HTR-8/SVneo (cell line): Measurements from ENCODE around the gene ITGB6.

Experiments
- DNase-seq: peaks from one replicate; pipeline ENCODE4 v3.0.0; 2011; ENCODE audit warnings: low spot score, mixed read lengths; ENCODE audit not compliant: insufficient read length
- FAIRE-seq: peaks from 2 replicates; lab custom pipeline; 2011; peaks lifted over from hg19 to GRCh38; lab: Jason Lieb, UNC

Gene ITGB6

GRCh38 chr2:160105366-160105765 is 94.7 kb downstream of the ITGB6 start:
- FAIRE-seq, result no peak
- DNase-seq, result no peak

DNA sequence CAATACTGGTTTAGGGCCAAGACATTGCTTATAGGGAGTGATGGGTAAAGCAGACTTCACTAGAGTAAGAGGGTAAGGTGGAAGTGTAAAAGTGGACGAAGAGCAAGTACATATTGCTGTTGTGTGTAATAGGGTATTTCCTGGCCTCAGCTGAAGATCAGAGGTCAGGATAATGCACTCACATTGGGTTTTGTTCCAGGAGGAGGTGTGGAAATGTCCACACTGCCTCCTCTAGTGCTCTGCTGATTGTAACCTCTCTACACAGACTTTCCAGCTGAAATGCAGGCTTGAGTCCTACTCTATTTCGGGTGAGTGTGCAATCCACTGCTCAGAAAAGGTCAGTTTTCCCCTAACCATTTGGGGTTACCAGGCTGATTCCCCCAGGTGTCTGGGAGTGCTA is 96.0 kb downstream of the ITGB6 start:
- DNase-seq, result no peak
- FAIRE-seq, result no peak

DNA sequence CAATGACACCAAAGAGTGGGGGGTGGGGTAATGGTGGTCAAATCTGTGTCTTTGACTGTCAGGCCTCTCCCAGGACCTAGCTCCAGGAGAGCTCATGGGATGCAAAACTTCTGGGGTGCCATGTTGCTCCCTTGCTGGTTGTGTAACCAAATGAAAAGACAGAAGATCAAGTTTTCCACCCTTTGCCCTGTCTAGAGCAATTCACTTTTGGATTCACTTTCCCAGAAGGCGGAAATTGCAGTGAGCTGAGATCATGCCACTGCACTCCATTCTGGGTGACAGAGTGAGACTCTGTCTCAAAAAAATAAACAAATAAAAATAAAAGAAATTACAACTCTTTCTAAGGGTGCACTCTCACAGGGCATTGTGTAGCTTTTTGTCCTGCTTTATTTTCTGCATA is 102.7 kb downstream of the ITGB6 start:
- FAIRE-seq (no peak), DNase-seq (no peak)

DNA sequence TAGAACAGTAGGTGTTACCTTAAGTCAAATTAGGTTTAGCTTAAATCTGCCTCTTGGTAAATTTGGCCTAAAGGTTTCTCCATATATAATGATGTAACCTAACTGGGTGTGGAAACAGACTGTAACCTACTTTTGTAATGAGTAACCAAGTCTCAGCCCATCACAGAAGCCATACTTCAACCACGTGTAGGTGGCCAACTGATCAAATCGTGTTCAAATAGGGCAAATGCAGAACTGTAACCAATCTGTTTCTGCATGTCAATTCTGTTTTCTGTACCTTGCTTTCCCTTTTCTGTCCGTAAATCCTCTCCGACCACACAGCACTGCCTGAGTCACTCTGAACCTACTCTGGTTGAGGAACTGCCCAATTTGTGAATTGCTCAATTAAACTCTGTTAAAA is 103.7 kb downstream of the ITGB6 start:
- no peak for DNase-seq
- FAIRE-seq, result no peak

GRCh38 chr2:160092445-160092844 is 107.6 kb downstream of the ITGB6 start:
- FAIRE-seq, result no peak

GRCh38 chr2:160091381-160091780 is 108.7 kb downstream of the ITGB6 start:
- DNase-seq, result no peak
- FAIRE-seq, result no peak

More at GRCh38 chr2:160092445-160092844, 107.6 kb downstream of the ITGB6 start:
- DNase-seq, result no peak

- FAIRE-seq (no peak), DNase-seq (no peak)
These were observed 112.0 kb downstream of the ITGB6 start for GRCh38 chr2:160087854-160088745.

- no peak for FAIRE-seq
- DNase-seq, result no peak
These were observed 114.4 kb downstream of the ITGB6 start for GRCh38 chr2:160085662-160086061.

DNA sequence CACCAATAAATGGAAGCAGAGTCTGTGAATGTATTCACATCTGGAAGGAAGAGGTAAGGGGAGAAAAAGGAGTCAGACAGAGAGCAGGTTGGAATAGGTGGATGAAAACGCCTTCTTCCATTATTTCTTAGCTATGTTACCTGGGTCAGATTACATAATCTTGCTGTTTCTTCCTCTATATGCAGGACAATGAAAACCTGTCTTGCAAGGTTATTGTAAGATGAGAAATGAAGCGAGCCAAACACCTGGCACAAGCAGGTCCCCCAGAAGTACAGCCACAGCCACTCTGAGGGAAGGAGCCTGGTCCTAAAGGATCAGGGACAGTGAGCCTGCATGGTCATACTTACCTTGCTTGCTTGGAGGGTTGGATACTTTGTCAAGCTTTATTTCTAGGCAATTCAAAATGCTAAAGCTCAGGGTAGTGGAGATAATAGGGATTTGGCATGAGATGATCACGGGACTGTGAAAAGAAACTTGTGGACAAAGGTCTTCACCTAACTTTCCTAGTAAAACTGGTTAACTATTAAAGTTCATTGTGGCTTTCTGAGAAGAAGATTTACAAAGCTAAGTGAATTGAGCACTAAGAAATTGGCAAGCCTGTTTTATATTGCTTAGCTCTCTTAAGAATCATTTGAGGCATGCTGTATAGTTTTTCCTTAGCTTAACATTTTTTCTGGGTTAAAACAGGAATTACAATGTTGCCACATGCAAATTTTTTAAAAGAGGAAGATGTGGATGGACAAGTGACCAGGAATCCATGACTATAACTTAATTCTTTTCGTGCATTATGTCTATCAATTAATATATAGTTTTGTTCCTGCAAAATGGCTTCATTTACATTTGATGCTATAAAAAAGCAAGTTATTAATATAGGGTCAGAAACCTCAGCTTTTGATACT is 121.9 kb downstream of the ITGB6 start:
- FAIRE-seq, result no peak
- no peak for DNase-seq

DNA sequence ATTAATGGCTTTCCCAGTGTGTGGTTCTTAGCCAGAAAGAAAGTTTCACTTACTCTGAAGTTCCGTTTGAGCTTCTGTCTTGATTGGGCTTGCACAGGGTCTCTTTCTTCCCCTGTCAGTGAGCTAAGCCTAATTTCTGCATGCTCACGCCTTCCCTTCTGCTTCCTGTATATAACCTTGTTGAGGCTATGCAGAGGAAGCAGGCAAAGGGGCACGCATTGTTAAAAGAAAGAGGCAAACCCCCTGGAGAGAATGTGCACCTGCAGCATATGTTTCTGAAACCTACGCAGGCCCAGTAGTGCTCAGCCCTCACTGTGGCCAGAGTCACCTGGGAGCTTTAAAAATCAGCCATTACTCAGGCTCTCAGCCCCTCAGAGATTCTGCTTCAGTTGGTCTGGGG is 123.2 kb downstream of the ITGB6 start:
- FAIRE-seq (no peak), DNase-seq (no peak)

DNA sequence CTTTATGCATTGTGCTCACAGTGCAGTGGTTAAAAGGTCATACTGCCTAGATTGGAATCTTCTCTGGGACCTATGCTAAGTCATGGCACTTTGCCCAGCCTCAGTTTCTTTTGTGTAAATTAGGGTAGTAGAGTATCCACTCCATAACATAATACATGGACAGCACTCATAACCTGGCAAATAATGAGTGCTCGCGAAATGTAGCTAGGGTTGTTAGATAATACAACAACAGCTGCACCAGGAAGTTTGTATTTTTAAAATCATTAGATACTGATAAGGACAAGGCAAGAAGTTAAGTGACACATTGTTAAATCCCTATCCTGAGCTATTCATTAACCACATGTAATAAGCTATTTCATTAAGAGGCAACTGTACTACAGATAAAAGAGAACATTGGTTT is 123.8 kb downstream of the ITGB6 start:
- FAIRE-seq (no peak), DNase-seq (no peak)

GRCh38 chr2:160075171-160075570 is 124.9 kb downstream of the ITGB6 start:
- FAIRE-seq (peak; percentile 64), DNase-seq (no peak)

DNA sequence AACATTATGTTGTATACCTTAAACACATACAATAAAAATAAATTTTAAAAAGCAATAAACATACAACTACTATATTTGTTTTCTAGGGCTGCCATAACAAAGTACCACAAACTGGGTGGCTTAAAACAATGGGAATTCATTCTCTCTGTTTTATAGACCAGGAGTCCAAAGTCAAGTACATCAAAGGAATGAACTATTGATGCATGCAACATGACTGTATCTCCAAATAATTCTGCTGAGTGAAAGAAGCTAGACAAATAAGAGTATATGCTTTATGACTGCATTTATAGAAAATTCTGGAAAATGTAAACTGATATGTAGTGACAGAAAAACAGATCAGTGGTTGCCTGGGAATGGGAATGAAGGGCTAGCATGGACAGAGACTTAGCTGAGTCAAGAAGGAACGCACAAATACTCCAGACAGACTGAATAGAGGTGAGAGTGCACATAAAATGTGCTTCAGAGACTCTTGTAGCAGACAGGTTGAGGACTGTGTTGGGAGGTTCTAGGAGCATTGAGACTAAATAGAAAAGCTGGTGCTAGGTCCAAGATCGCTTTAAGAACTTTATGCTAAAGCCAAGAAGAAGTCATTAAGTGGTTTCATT is 126.7 kb downstream of the ITGB6 start:
- DNase-seq (no peak), FAIRE-seq (no peak)

- DNase-seq, result no peak
- FAIRE-seq, result no peak
These were observed 131.2 kb downstream of the ITGB6 start for GRCh38 chr2:160068906-160069305.

DNA sequence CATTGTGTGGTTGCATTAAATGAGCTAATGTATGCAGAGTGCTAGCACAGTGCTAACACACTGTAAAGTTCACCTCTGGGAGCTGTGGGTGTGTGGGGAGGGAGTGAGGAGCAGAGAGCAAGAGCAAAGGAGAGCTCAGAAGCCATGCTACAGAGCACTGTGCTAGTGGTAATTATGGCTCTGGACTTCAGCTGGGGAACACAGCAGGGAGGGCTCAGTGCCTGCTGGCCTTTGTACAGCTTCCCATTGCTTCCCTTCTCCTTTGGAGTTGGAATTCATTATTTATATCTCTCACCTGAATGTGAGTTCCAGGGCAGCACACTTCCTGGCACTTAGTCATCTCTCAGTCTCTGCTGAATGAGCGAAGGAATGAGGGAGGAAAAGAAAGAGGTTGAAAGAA is 135.2 kb downstream of the ITGB6 start:
- FAIRE-seq (no peak), DNase-seq (no peak)

- no peak for FAIRE-seq
- DNase-seq, result no peak
These were observed 136.0 kb downstream of the ITGB6 start for GRCh38 chr2:160063879-160064612.

- FAIRE-seq (no peak), DNase-seq (no peak)
These were observed 136.8 kb downstream of the ITGB6 start for GRCh38 chr2:160063271-160063670.

DNA sequence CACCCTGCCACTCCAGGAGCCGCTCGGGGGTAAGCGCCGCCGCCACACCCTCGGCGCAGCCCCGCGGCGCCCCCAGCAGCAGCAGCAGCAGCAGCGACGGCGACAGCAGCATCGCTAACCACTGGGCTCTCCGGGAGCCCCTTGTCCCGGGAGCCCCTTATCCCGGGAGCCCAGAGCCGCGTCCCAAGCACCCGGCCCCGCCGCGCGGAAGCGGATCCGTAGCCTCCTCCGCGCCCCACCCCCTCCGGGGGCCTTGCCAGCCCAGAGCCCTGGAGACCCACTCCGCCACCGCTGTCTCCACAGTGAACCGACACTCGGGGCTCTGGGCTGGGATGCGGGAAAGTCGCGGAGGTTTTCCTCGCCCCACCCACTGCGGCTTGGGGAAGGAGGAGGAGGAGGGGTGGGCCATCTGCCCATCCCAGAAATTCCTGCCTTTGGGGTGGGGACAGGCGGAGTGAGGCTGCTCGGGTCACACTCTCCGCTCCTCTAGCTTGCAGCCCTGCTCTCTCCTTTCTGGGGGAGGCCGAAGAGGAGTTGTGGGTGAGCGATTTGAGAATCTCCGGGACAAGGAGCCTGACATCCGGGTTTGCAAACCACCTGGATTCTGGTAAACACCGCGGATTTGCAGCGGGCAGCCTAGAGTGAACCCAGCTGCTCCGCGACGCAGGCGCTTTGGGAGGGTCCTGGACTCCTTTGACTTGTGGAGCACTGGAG is 137.6 kb downstream of the ITGB6 start, which contains the start of gene PLA2R1:
TSS of gene PLA2R1 (minus strand) at position 324 of the 714 bp plus-strand sequence. CDS start at position 112, 212 bp downstream.
- no peak for FAIRE-seq
- peak; percentile 32 for DNase-seq

DNA sequence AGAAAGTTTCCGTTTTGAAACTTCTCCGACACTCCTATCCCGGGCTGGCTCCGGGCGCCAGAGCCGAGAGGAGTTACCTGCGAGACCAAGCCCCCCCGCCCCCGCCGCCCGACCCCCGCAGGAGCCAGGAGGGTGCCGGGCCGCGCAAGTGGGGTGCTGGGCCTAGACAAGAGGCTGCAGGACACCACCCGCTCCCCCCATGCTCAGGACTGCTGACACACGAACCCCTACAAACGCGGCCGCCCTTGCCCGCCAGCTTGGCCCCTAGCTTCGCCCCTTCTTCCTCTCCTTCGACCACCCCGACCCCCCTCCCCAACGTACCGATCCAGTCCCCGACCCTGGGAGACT is 138.2 kb downstream of the ITGB6 start:
- DNase-seq (no peak), FAIRE-seq (no peak)
